H1 (cell line): ENCODE results near the gene ASB1. TPM values are rescaled to one million over a fixed set of nuclear protein-coding genes. Genes with fewer than 3 reads are reported as not detected.

Experiments
- CTCF ChIA-PET: fragments of 300-600 bp; sonication (Branson Sonifier 250); formaldehyde crosslinking; loops from one replicate; lab custom pipeline; 2021; ENCODE audit not compliant: partially characterized antibody; lab: Charles Lee
- POLR2A ChIA-PET: fragments of 300-600 bp; sonication (Branson Sonifier 250); formaldehyde crosslinking; loops from one replicate; lab custom pipeline; 2021; ENCODE audit warnings: inconsistent platforms; ENCODE audit not compliant: partially characterized antibody; lab: Charles Lee
- DNase-seq, 2 experiments: peaks; one replicate each; pipeline versions ENCODE4 v3.0.0 to v3.0.0-alpha.2; 2010 to 2022; ENCODE audit warnings: low spot score in 2 of 2, low read depth in 1 of 2, mixed read lengths in 1 of 2
- FAIRE-seq: peaks from 2 replicates; lab custom pipeline; 2011; peaks lifted over from hg19 to GRCh38; lab: Jason Lieb, UNC
- H2AFZ ChIP-seq: 2 replicates; pipeline ENCODE4 v1.8.1; 2012; ENCODE audit warnings: low read length, inconsistent platforms
- H2AK5ac ChIP-seq: 2 replicates; pipeline ENCODE4 v1.6.1; 2013; ENCODE audit warnings: low read depth, low read length
- H2BK120ac ChIP-seq: replicated peaks from 2 replicates; pipeline ENCODE3; 2013; ENCODE audit warnings: low read depth, low read length, inconsistent platforms
- H2BK12ac ChIP-seq: 2 replicates; pipeline ENCODE4 v1.6.1; 2013; ENCODE audit warnings: low read depth, low read length
- H2BK15ac ChIP-seq: 2 replicates; pipeline ENCODE4 v1.6.1; 2013; ENCODE audit warnings: low read length
- H2BK20ac ChIP-seq: 2 replicates; pipeline ENCODE4 v1.6.1; 2013; ENCODE audit warnings: low read length
- H2BK5ac ChIP-seq: 2 replicates; pipeline ENCODE4 v1.6.1; 2013; ENCODE audit warnings: low read depth, low read length
- H3K14ac ChIP-seq: 2 replicates; pipeline ENCODE4 v1.6.1; 2013; ENCODE audit warnings: inconsistent platforms; ENCODE audit not compliant: insufficient read length
- H3K18ac ChIP-seq: 2 replicates; pipeline ENCODE4 v1.6.1; 2013; ENCODE audit warnings: low read length; ENCODE audit errors: extremely low read depth
- H3K23ac ChIP-seq: 2 replicates; pipeline ENCODE4 v1.6.1; 2013; ENCODE audit warnings: inconsistent platforms; ENCODE audit not compliant: insufficient read length
- H3K23me2 ChIP-seq: 2 replicates; pipeline ENCODE4 v1.6.1; 2013; ENCODE audit warnings: low read depth, low read length
- H3K27ac ChIP-seq: 2 replicates; pipeline ENCODE4 v1.6.1; 2011; ENCODE audit warnings: low read depth, low read length, inconsistent platforms
- H3K27me3 ChIP-seq, 4 experiments: replicated peaks in 1 of 4; 1 replicate in 1 of 4; 2 replicates in 3 of 4; pipeline versions ENCODE4 v1.6.1 to v1.8.1; 2011 to 2013; ENCODE audit warnings: low read length in 3 of 4, mild to moderate bottlenecking in 3 of 4, inconsistent platforms in 2 of 4, mixed read lengths in 2 of 4, moderate library complexity in 1 of 4; ENCODE audit not compliant: control insufficient read depth in 3 of 4, insufficient read depth in 3 of 4; ENCODE audit errors: extremely low read depth in 1 of 4
- H3K36me3 ChIP-seq, 4 experiments: 2 replicates each; pipeline versions ENCODE4 v1.6.1 to v1.8.1; 2011 to 2013; ENCODE audit warnings: mild to moderate bottlenecking in 4 of 4, low read length in 3 of 4, moderate library complexity in 2 of 4, control low read depth in 1 of 4, inconsistent platforms in 1 of 4; ENCODE audit not compliant: insufficient read depth in 4 of 4, control insufficient read depth in 2 of 4
- H3K4ac ChIP-seq: replicated peaks from 2 replicates; pipeline ENCODE3; 2013; ENCODE audit warnings: low read length, low read depth, mixed read lengths, inconsistent platforms; ENCODE audit not compliant: insufficient read length
- H3K4me1 ChIP-seq, 4 experiments: replicated peaks in 1 of 4; 1 replicate in 1 of 4; 2 replicates in 3 of 4; pipeline versions ENCODE4 v1.6.1 to v1.8.1; 2011 to 2013; ENCODE audit warnings: low read length in 3 of 4, inconsistent platforms in 2 of 4, mixed read lengths in 1 of 4; ENCODE audit not compliant: insufficient read depth in 4 of 4, control insufficient read depth in 3 of 4
- H3K4me2 ChIP-seq, 2 experiments: 2 replicates each; pipeline versions ENCODE4 v1.6.1 to v1.8.1; 2011 to 2013; ENCODE audit warnings: low read depth in 2 of 2, low read length in 2 of 2, control low read depth in 1 of 2, inconsistent platforms in 1 of 2, mild to moderate bottlenecking in 1 of 2; ENCODE audit not compliant: insufficient read depth in 1 of 2
- H3K4me3 ChIP-seq, 4 experiments: fragments of 200-600, 300-600 bp in 1 of 4; sonication (generic), shearing (Covaris generic), sonication (Bioruptor Twin) in 1 of 4; 2 replicates each; pipeline versions ENCODE4 v1.5.1 to v1.8.1; 2011 to 2016; ENCODE audit warnings: low read length in 4 of 4, low read depth in 3 of 4, control low read depth in 2 of 4, inconsistent platforms in 2 of 4, mild to moderate bottlenecking in 2 of 4, mixed read lengths in 1 of 4, moderate library complexity in 1 of 4; ENCODE audit not compliant: insufficient read depth in 2 of 4; ENCODE audit errors: extremely low read depth in 1 of 4
- H3K56ac ChIP-seq: replicated peaks from 2 replicates; pipeline ENCODE3; 2013; ENCODE audit warnings: low read depth, mild to moderate bottlenecking, mixed read lengths, low read length, inconsistent platforms; ENCODE audit not compliant: insufficient read length
- H3K79me1 ChIP-seq: 2 replicates; pipeline ENCODE4 v1.6.1; 2013; ENCODE audit warnings: low read depth, low read length, control low read depth
- H3K79me2 ChIP-seq, 2 experiments: 2 replicates each; pipeline versions ENCODE4 v1.6.1 to v1.8.1; 2012 to 2013; ENCODE audit warnings: low read length in 2 of 2, mild to moderate bottlenecking in 2 of 2, inconsistent platforms in 1 of 2; ENCODE audit not compliant: insufficient read depth in 2 of 2, control insufficient read depth in 1 of 2
- H3K9ac ChIP-seq, 4 experiments: replicated peaks in 1 of 4; 1 replicate in 1 of 4; 2 replicates in 3 of 4; pipeline versions ENCODE4 v1.6.1 to v1.8.1; 2011 to 2013; ENCODE audit warnings: low read depth in 3 of 4, low read length in 3 of 4, control low read depth in 2 of 4, mild to moderate bottlenecking in 2 of 4, moderate library complexity in 2 of 4, inconsistent platforms in 1 of 4; ENCODE audit errors: extremely low read depth in 1 of 4
- H3K9me3 ChIP-seq, 2 experiments: 2 replicates each; pipeline versions ENCODE4 v1.6.1 to v1.8.1; 2012 to 2013; ENCODE audit warnings: mild to moderate bottlenecking in 2 of 2, moderate library complexity in 2 of 2, control low read depth in 1 of 2, inconsistent platforms in 1 of 2, low read depth in 1 of 2, low read length in 1 of 2, mixed read lengths in 1 of 2; ENCODE audit not compliant: insufficient read depth in 2 of 2
- H4K20me1 ChIP-seq, 2 experiments: replicated peaks in 1 of 2; 2 replicates each; pipeline versions ENCODE3 to v1.8.1; 2011 to 2013; ENCODE audit warnings: inconsistent platforms in 2 of 2, low read length in 2 of 2, mild to moderate bottlenecking in 1 of 2; ENCODE audit not compliant: insufficient read depth in 2 of 2, control insufficient read depth in 1 of 2
- H4K5ac ChIP-seq: 2 replicates; pipeline ENCODE4 v1.6.1; 2013; ENCODE audit warnings: low read length, low read depth, mixed read lengths, inconsistent platforms; ENCODE audit not compliant: insufficient read length
- H4K8ac ChIP-seq: 2 replicates; pipeline ENCODE4 v1.8.0; 2013; ENCODE audit warnings: mild to moderate bottlenecking, moderate library complexity, low read length, inconsistent platforms; ENCODE audit not compliant: insufficient read depth; ENCODE audit errors: extremely low read depth
- H4K91ac ChIP-seq: replicated peaks from 2 replicates; pipeline ENCODE3; 2013; ENCODE audit warnings: low read length, mixed read lengths, inconsistent platforms; ENCODE audit not compliant: insufficient read length
- CBX5 ChIP-seq: fragments of 300-800, 300-1000 bp; sonication (generic); IDR thresholded peaks from 2 replicates; pipeline ENCODE4 v1.7.1; 2016; ENCODE audit warnings: antibody characterized with exemption, low read length, low read depth
- CEBPB ChIP-seq: IDR thresholded peaks from 2 replicates; pipeline ENCODE4 v1.6.1; 2012; ENCODE audit warnings: low read depth, low read length
- CHD1 ChIP-seq: IDR thresholded peaks from 2 replicates; pipeline ENCODE4 v1.6.1; 2012; ENCODE audit warnings: low read depth, low read length, improper control_type of control experiment
- CREB1 ChIP-seq: IDR thresholded peaks from 2 replicates; pipeline ENCODE4 v1.6.1; 2012; ENCODE audit warnings: inconsistent platforms
- GABPA ChIP-seq: IDR thresholded peaks from 2 replicates; pipeline ENCODE4 v1.6.1; 2011; ENCODE audit warnings: mild to moderate bottlenecking, low read length, moderate library complexity, borderline replicate concordance; ENCODE audit not compliant: insufficient read depth
- NANOG ChIP-seq: IDR thresholded peaks from 2 replicates; pipeline ENCODE4 v1.6.1; 2011; ENCODE audit warnings: low read length, low read depth, mild to moderate bottlenecking, inconsistent platforms; ENCODE audit not compliant: insufficient read depth, poor library complexity, severe bottlenecking
- POLR2AphosphoS5 ChIP-seq: IDR thresholded peaks from 2 replicates; pipeline ENCODE4 v1.6.1; 2011; ENCODE audit warnings: low read depth, low read length
- POU5F1 ChIP-seq: IDR thresholded peaks from 2 replicates; pipeline ENCODE4 v1.6.1; 2011; ENCODE audit warnings: low read depth, mild to moderate bottlenecking, low read length, moderate library complexity
- RNF2 ChIP-seq: fragments of 200-900, 300-1000 bp; sonication (generic); IDR thresholded peaks from 2 replicates; pipeline ENCODE4 v1.7.1; 2016; ENCODE audit warnings: borderline replicate concordance, low read depth, mild to moderate bottlenecking, antibody characterized with exemption, low read length; ENCODE audit not compliant: poor library complexity, severe bottlenecking; ENCODE audit errors: missing control alignments
- SIRT6 ChIP-seq: IDR thresholded peaks from one replicate; pipeline ENCODE4 v1.7.1; 2012; ENCODE audit warnings: low read length, inconsistent platforms
- SP4 ChIP-seq: IDR thresholded peaks from 2 replicates; pipeline ENCODE4 v1.6.1; 2012; ENCODE audit warnings: low read length, inconsistent platforms
- TAF1 ChIP-seq: IDR thresholded peaks from 2 replicates; pipeline ENCODE4 v1.6.1; 2011; ENCODE audit warnings: mild to moderate bottlenecking, low read depth, low read length
- YY1 ChIP-seq: IDR thresholded peaks from 2 replicates; pipeline ENCODE4 v1.6.1; 2011; ENCODE audit warnings: low read depth, mild to moderate bottlenecking, low read length
- WGBS, 2 experiments: shearing (Covaris generic) in 1 of 2; methylation state at CpG; one replicate each; pipeline versions ENCODE4 v1.1.6 to v1.1.7; 2013 to 2015; ENCODE audit warnings: low lambda C conversion rate in 2 of 2, mixed read lengths in 2 of 2, inconsistent platforms in 1 of 2, low coverage in 1 of 2, missing lambda C conversion rate in 1 of 2; ENCODE audit not compliant: insufficient replicate concordance in 2 of 2, insufficient coverage in 1 of 2, insufficient read length in 1 of 2; ENCODE audit errors: extremely low coverage in 1 of 2, missing lambda C conversion rate in 1 of 2; 5-methylcytosine and 5-hydroxymethylcytosine counted together
- polyA plus RNA-seq, 7 experiments: library from polyadenylated mRNA; depleted of rRNA in 3 of 7; stranded (reverse) in 5 of 7; unstranded in 2 of 7; fragments of >200 nt in 5 of 7; fragments of 200-250 nt in 2 of 7; gene quantifications; 1 replicate in 5 of 7; 2 replicates in 1 of 7; 4 replicates in 1 of 7; pipeline versions ENCODE4 v1.2.1 to v1.2.3, GENCODE V29; 2011 to 2013; ENCODE audit warnings: missing spikeins in 2 of 7, mixed read lengths in 2 of 7
- total RNA-seq: library from RNA; stranded (reverse); fragmentation: NEBNext Ultra II Directional; extraction: Animal tissue kit (Norgen Biotek cat#: 25700); gene quantifications from 2 replicates; pipeline ENCODE4 v1.2.1, GENCODE V29; 2021
- TF ChIP-seq, protein P1 (sequence below): IDR thresholded peaks from 2 replicates; pipeline ENCODE4 v1.6.1; 2012; ENCODE audit warnings: inconsistent platforms
- TF ChIP-seq, protein P2 (sequence below): IDR thresholded peaks from 2 replicates; pipeline ENCODE4 v1.6.1; 2012; ENCODE audit warnings: inconsistent platforms

Gene ASB1
- total and polyA plus RNA-seq, 2 of the 8 experiments (the other 6 are each of a cell fraction or from before 2014, with no cell fraction given) = 24.1 to 36.0 TPM

DNA sequence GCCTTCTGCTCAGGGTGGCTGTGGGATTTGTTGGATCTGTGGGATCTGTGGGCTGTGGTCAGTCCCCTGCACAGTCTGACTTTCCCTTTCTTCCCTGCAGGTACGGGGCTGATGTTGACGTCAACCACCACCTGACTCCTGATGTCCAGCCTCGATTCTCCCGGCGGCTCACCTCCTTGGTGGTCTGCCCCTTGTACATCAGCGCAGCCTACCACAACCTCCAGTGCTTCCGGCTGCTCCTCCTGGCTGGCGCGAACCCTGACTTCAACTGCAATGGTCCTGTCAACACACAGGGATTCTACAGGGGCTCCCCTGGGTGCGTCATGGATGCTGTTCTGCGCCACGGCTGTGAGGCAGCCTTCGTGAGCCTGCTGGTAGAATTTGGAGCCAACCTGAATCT is 17.5 kb downstream of the ASB1 start:
- Histone ChIP-seq H4K8ac (no peak overlapping the region), H3K14ac (no peak overlapping the region), H2AFZ (no peak overlapping the region), H3K27me3 (no peaks in the 10 kb centered on the region), H3K4me2 (no peak overlapping the region), H2BK15ac (no peak overlapping the region), H3K23me2 (no peaks in the 10 kb centered on the region), H2BK20ac (no peak overlapping the region), H3K56ac (no peak overlapping the region), H2BK5ac (no peak overlapping the region), H2BK120ac (no peak overlapping the region), H2AK5ac (no peak overlapping the region), H4K5ac (no peak overlapping the region), H4K20me1 (peaks cover 9 to 23% of the 10 kb centered on the region in 2 experiments), H3K4me3 (no peak overlapping the region), H3K18ac (no peak overlapping the region), H4K91ac (no peak overlapping the region), H3K27ac (no peak overlapping the region), H3K79me1 (peaks cover 22% of the 10 kb centered on the region), H2BK12ac (no peak overlapping the region), H3K36me3 (peaks cover 8 to 38% (median 27%) of the 10 kb centered on the region in 4 experiments; a peak in 7 of 8 replicates), H3K4ac (no peak overlapping the region), H3K4me1 (no peaks in the 10 kb centered on the region), H3K9ac (no peak overlapping the region), H3K23ac (no peak overlapping the region), H3K9me3 (no peaks in the 10 kb centered on the region), H3K79me2 (peaks cover 6 to 41% of the 10 kb centered on the region in 2 experiments)
- ChIA-PET POLR2A (no interaction called here), CTCF (interaction anchor here (1.4 to 2.1 kb wide), 2 partner anchors 17 to 74 kb away, joined by 3 to 8 read pairs; no protein-coding TSS in a partner anchor)
- 91% methylated on average over 13 of the region's 13 CpGs; no CpG with 5 or more reads in 1 of the 2 experiments for WGBS, 2 experiments
- FAIRE-seq (no peak), DNase-seq (no peak)
- no peak for TF ChIP-seq NANOG
- TF ChIP-seq, protein P1, sequence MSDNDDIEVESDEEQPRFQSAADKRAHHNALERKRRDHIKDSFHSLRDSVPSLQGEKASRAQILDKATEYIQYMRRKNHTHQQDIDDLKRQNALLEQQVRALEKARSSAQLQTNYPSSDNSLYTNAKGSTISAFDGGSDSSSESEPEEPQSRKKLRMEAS = no peak
- TF ChIP-seq CREB1 = no peak
- no peak for TF ChIP-seq RNF2
- TF ChIP-seq, protein P2, sequence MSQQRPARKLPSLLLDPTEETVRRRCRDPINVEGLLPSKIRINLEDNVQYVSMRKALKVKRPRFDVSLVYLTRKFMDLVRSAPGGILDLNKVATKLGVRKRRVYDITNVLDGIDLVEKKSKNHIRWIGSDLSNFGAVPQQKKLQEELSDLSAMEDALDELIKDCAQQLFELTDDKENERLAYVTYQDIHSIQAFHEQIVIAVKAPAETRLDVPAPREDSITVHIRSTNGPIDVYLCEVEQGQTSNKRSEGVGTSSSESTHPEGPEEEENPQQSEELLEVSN = no peak
- no peak for TF ChIP-seq YY1
- no peak for TF ChIP-seq CHD1
- TF ChIP-seq GABPA = no peak
- no peak for TF ChIP-seq TAF1
- no peak for TF ChIP-seq SP4
- TF ChIP-seq CBX5 = no peak
- no peak for TF ChIP-seq POU5F1
- TF ChIP-seq SIRT6 = no peak
- no peak for TF ChIP-seq CEBPB
- no peak for TF ChIP-seq POLR2AphosphoS5
